Neural progenitor cell (in vitro differentiated cells): ENCODE results near the gene PDE3B.

Source experiments
- EZH2 ChIP-seq: fragments of 200-600 bp; sonication (generic); IDR thresholded peaks from 2 replicates; pipeline ENCODE4 v1.6.1; 2017; ENCODE audit warnings: antibody characterized with exemption, mild to moderate bottlenecking, moderate library complexity
- TF ChIP-seq, protein P1 (sequence below): fragments of 200-600 bp; sonication (generic); IDR thresholded peaks from 2 replicates; pipeline ENCODE4 v1.5.1; 2017; ENCODE audit warnings: antibody characterized with exemption, mild to moderate bottlenecking

DNA sequence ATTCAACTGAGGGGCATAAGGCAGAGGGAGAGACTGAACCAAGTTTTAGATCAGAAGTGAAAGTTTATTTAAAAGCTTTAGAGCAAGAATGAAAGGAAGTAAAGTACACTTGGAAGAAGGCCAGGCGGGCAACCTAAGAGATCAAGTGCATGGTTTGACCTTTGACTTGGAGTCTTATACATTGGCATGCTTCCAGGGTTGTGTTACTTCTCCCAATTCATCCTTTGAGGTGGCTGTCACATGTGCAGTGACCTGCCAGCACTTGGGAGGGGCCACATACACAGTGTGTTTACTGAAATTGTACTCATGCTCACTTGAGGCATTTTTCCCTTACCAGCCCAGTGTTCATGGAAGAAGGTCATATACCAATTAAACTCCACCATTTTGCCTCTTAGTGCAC is 218.1 kb downstream of the PDE3B start:
- TF ChIP-seq, protein P1, sequence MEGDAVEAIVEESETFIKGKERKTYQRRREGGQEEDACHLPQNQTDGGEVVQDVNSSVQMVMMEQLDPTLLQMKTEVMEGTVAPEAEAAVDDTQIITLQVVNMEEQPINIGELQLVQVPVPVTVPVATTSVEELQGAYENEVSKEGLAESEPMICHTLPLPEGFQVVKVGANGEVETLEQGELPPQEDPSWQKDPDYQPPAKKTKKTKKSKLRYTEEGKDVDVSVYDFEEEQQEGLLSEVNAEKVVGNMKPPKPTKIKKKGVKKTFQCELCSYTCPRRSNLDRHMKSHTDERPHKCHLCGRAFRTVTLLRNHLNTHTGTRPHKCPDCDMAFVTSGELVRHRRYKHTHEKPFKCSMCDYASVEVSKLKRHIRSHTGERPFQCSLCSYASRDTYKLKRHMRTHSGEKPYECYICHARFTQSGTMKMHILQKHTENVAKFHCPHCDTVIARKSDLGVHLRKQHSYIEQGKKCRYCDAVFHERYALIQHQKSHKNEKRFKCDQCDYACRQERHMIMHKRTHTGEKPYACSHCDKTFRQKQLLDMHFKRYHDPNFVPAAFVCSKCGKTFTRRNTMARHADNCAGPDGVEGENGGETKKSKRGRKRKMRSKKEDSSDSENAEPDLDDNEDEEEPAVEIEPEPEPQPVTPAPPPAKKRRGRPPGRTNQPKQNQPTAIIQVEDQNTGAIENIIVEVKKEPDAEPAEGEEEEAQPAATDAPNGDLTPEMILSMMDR = no peak
- no peak for TF ChIP-seq EZH2
